ENCODE data around the gene ZNF507. TPM values are rescaled to one million over a fixed set of nuclear protein-coding genes. Genes with fewer than 3 reads are reported as not detected.

The ZNF507 gene
- total RNA-seq (2014; rRNA removed; shearing (Covaris generic); ENCODE audit: low replicate concordance), result 4.2 and 10.1 TPM in 2 replicates

DNA sequence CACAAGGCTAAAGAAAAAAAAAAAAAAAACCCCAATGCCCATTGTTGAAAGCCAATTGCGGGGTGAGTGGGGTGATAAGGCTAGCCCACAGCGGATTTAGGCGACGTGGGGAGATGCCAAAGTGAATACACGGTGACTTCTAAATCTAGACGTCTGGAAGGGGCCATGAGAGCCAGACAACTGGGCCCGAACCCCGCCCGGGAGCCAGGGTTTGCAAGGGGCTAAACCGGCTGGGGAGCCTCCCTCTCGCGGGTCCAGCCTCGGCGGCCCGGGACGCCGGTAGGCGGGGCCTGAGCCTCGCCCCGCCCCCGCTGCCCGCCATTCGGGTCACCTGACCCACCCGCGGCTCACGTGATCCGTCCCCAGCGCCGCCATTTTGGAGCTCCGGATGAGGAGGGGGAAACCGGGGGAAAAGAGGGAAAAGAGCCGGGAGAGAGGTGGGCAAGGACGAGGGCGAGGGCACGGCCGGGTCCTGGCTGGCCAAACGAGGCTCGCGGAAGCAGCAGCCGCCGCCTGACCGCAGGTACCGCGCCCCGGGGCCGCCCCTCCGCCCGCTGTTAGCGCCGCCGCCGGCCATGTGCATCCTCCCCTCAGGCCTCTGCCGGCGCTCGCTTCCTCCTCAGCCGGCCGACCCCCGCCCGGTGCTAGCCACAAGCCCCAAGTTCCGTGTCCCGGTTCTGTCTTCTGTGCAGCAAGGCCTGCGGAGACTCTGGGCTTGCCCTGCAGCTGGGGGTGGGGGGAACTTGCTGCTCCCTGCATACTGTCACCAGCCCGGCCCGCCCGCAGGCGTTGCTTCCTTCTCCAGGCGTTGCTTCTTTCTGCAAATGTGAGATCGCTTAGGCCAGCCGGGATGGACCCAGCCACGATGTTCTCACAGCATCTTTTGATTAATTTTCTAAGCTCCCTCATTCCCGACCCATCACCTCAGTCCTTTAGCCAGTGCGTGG is at the start of gene ZNF507:
Gene ZNF507 (plus strand): TSS at position 350 of the 947 bp plus-strand sequence. CDS start 7,221 bp downstream, outside the sequence.
- Histone ChIP-seq H3K4me3 (peak within 1 kb of the TSS; percentile 84), H3K36me3 (peaks cover 34% of the 10 kb centered on the region), H3K27me3 (no peaks in the 10 kb centered on the region), H3K9me3 (no peaks in the 10 kb centered on the region)
- DNase-seq, result peak; percentile 88

DNA sequence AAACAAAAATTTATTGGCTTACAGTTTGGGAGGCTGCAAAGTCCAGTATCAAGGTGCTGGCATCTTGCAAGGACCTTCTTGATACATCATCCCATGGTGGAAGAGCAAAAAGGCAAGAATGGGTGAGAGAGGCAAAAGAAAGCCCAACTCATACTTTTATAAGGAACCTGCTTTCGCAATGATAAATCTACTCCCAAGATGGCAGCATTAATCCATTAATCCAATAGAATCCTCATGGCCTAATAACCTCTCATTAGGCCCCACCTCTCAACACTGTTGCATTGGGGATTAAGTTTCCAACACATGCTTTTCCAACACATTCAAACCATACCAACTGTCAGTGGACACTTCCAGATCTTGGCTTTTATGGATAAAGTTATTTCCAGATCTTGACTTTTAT is 48.7 kb upstream of the ZNF507 start:
- H3K27me3 ChIP-seq, result no peaks in the 10 kb centered on the region
- peaks cover 10% of the 10 kb centered on the region for H3K9me3 ChIP-seq
- H3K4me3 ChIP-seq, result no peak overlapping the region
- no peaks in the 10 kb centered on the region for H3K36me3 ChIP-seq
- DNase-seq, result no peak

DNA sequence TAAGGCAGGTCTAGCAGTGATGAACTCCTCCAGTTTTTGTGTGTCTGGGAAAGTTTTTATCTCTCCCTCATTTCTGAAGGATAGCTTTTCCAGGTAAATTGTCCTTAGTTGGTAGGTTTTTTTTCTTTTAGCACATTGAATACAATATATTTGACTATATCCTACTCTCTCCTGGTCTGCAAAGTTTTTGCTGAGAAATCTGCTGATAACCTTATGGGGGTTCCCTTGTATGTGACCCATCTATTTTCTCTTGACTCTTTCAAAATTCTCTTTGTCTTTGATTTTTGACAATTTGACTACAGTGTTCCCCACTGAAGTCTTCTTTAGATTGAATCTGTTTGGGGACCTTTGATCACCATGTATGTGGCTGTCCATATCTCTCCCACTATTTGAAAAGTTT is 42.6 kb upstream of the ZNF507 start:
- Histone ChIP-seq H3K36me3 (no peaks in the 10 kb centered on the region), H3K27me3 (no peaks in the 10 kb centered on the region), H3K4me3 (no peak overlapping the region), H3K9me3 (peaks cover 24% of the 10 kb centered on the region)
- DNase-seq, result no peak

DNA sequence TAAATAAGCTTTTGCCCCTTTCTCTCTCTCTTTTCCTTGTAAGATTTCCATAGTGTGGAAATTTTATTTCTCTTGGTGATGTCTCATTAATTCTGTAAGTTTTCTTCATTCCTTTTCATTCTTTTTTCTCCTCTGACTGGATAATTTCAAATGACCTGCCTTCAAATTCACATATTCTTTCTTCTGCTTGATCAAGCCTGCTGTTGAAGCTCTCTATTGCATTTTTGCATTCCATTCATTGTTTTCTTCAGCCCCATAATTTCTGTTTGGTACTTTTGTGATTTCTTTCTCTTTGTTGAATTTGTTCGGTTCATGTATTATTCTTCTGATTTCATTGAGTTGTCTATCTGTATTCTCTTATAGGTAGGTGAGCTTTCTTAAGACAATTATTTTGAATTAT is 42.2 kb upstream of the ZNF507 start:
- DNase-seq, result no peak
- Histone ChIP-seq H3K36me3 (no peaks in the 10 kb centered on the region), H3K9me3 (peaks cover 24% of the 10 kb centered on the region), H3K27me3 (no peaks in the 10 kb centered on the region), H3K4me3 (no peak overlapping the region)

DNA sequence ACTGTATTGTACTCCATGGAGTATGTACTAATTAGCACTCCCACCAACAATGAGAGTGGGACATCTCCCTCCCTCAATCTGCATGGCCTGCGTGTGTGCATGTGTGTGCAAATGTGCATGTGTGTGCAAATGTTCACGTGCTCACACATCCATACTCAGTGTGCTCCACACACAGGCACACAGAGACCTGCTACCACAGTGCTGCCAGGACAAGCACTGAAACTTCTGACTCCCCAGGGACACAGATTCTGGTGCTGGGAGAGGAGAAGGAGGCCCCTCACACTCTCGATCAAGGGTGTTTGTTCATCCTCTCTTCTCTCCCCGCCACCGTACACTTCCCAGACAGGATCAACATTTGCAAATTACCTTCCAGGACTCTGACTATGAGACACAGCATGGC is 37.8 kb upstream of the ZNF507 start:
- no peak overlapping the region for H3K4me3 ChIP-seq
- no peak for DNase-seq

DNA sequence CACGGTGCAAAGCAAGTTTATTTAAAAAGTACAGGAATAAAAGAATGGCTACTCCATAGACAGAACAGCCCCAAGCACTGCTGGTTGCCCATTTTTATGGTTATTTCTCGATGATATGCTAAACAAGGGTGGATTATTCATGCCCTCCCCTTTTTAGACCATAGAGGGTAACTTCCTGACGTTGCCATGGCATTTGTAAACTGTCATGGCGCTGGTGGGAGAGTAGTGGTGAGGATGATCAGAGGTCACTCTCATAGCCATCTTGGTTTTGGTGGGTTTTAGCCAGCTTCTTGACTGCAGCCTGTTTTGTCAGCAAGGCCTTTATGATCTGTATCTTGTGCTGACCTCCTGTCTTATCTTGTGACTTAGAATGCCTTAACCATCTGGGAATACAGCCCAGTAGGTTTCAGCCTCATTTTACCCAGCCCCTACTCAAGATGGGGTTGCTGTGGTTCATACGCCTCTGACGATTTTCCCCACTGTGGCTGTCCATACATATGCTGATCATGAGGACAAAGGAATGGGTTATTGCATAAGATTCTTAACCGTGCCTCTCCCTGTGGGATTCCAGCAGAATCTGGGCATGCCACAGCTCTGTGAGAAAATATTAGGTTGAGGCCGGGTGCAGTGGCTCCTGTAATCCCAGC is 36.9 kb upstream of the ZNF507 start:
- no peaks in the 10 kb centered on the region; the same call in 1 of the 2 replicates for H3K27me3 ChIP-seq
- H3K9me3 ChIP-seq, result no peaks in the 10 kb centered on the region
- DNase-seq, result no peak
- H3K4me3 ChIP-seq, result no peak overlapping the region
- no peaks in the 10 kb centered on the region for H3K36me3 ChIP-seq

More for the DNA sequence above, 37.8 kb upstream of the ZNF507 start:
- H3K27me3 ChIP-seq, result no peaks in the 10 kb centered on the region
- H3K9me3 ChIP-seq, result peaks cover 9% of the 10 kb centered on the region
- no peaks in the 10 kb centered on the region for H3K36me3 ChIP-seq

DNA sequence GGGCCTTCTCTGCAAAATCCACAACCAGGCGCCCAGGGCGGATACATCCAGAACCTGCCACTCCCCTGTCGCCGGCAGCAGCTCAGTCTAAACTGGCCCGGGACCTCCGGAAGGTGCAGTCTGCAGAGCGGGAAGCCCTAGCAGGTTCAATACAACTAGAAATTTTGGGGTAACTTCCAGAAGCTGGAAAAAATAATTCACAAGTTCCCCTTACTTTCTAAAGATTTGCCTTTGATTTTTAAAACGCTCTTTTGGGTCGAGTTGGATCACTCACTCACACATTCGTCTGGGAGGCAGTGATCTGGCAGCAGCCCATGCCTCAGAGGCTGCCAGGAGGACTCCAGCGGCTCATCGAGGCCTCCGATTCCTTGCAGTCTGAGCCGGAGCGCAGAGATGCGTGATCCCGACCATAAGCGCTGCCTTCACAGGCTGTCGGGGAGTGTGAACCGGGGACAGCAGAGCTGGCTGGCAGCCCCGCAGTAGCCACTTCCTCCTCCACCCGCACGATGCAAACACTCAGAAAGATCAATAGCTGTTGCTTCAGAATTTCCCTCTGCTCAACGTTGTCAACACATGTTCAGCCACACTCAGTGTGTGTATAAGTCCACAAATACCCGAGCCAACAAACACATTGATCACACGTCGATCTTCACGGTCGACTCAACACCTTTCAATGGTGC is 35.6 kb upstream of the ZNF507 start:
- DNase-seq, result no peak
- Histone ChIP-seq H3K27me3 (peaks cover 3% of the 10 kb centered on the region; the same call in 1 of the 2 replicates), H3K36me3 (no peaks in the 10 kb centered on the region), H3K4me3 (no peak overlapping the region), H3K9me3 (no peaks in the 10 kb centered on the region)

DNA sequence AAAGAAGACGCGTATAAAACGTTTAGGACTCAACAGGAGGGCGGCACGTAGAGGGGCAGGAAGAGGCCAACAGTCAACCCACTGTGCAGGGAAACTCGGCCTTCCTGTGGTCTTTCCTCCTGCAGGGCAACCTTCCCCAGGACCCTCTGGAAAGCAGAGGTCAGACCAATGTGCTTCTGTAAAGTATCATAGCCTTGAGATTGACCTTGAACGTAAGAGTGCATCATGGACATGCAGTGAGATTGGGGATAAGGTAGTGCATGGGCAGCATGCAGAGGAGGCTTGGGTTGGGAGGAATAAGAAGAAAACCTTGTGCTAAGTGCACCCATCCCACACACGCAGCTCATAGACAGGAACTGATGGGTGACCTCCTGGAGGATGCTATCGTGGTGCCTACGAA is 34.0 kb upstream of the ZNF507 start:
- Histone ChIP-seq H3K4me3 (no peak overlapping the region), H3K36me3 (no peaks in the 10 kb centered on the region), H3K9me3 (no peaks in the 10 kb centered on the region), H3K27me3 (peaks cover 5% of the 10 kb centered on the region; the same call in 1 of the 2 replicates)
- no peak for DNase-seq

DNA sequence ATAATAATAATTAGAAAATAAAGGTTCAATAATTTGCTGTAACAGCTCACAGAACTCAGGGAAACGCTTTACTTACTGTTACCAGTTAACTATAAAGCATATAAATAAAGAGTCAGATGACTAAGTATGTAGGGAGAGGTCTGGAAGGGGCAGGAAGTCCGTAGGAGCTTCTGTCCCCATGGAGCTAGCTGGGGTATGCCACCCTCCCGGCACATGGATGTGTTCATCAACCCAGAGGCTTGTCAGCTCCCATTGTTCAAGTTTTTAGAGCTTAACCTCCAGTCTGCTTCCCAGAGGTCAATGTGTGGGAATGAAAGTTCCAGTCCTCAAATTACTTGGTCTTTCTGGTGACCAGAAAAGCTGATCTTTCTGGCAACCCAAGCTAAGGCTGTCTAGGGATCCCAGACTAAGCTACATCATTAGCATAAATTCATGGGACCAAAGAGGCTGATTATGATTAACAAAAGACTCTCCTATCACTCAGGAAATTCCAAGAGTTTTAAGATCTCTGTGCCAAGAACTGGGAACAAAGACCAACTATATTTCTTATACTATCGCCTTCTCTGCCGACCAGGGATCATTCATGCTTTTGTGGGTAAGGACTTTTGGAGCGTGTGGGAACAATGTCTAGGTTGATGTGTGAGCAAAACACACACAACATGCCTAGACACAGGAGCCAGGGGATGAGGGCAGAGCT is 31.7 kb upstream of the ZNF507 start:
- Histone ChIP-seq H3K4me3 (no peak overlapping the region), H3K36me3 (no peaks in the 10 kb centered on the region), H3K27me3 (peaks cover 5% of the 10 kb centered on the region; the same call in 1 of the 2 replicates), H3K9me3 (no peaks in the 10 kb centered on the region)
- DNase-seq, result no peak

DNA sequence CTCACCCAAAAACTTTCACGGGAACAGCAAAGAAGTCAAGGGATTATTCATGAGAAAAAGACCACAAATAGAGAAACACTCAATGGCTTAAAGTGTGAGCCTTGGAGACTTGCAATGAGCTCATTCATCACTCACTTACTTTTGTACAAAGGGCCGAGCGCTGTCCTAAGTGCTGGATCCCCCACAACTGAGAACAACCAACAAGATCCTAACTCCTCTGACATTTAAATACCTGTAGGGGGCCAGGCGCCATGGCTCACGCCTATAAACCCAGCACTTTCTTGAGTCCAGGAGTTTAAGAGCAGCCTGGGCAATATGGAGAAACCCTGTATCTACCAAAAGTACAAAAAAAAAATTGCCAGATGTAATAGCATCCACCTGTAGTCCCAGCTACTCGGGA is 29.4 kb upstream of the ZNF507 start:
- Histone ChIP-seq H3K9me3 (no peaks in the 10 kb centered on the region), H3K4me3 (no peak overlapping the region), H3K36me3 (no peaks in the 10 kb centered on the region), H3K27me3 (peaks cover 5% of the 10 kb centered on the region; the same call in 1 of the 2 replicates)
- DNase-seq, result no peak

DNA sequence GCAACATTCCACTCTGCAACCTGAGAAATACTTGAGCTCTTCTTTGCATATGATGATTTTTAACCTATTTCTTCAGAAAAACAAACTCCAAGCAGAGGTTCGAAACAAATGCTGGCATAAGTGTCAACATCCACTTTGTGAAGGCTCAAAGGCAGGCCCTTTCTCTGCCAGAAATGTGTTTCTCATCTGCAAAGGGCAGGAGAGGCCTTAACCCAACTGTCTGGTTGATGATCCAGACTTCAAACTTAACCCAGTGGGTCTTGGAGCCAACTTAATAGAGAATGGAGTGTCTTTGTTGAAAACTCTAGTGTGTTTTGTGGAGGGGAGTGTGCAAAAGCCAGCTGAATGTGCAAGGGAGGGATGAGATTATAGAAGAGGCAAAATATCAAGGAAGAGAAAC is 28.3 kb upstream of the ZNF507 start:
- H3K9me3 ChIP-seq, result no peaks in the 10 kb centered on the region
- H3K27me3 ChIP-seq, result peaks cover 5% of the 10 kb centered on the region; the same call in 1 of the 2 replicates
- H3K36me3 ChIP-seq, result no peaks in the 10 kb centered on the region
- DNase-seq, result no peak
- no peak overlapping the region for H3K4me3 ChIP-seq

DNA sequence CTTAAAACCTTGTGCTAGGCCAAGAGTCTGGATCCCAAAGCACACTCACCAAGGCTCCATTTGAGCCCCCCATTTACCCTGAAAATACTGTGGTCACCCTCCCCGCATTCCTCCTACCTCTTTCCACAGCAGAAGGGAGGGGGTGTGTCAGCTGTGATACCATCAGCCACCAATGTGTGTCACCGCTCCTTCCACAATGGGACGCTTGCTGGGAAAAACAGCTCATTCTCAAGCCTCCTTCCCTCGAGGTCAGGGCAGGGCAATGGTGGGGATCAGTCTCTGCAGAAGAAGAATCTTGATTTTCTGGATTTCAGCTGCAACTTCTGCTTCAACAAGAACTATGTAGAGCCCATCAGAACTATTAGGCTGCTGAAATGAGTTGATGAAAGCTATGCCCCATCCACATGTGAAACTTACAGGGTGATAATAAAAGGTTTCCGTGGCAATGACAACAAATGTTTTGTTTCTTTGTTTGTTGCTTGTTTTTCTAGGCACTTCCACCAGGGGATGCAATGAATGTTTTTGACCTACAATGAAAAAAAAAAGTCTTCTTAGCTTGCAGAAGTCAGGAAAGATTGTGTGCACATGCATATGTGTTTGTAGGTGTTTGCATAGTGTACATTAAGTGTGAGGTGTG is 26.4 kb upstream of the ZNF507 start:
- no peaks in the 10 kb centered on the region for H3K9me3 ChIP-seq
- no peaks in the 10 kb centered on the region for H3K36me3 ChIP-seq
- peaks cover 2% of the 10 kb centered on the region; the same call in 1 of the 2 replicates for H3K27me3 ChIP-seq
- DNase-seq, result no peak
- no peak overlapping the region for H3K4me3 ChIP-seq

DNA sequence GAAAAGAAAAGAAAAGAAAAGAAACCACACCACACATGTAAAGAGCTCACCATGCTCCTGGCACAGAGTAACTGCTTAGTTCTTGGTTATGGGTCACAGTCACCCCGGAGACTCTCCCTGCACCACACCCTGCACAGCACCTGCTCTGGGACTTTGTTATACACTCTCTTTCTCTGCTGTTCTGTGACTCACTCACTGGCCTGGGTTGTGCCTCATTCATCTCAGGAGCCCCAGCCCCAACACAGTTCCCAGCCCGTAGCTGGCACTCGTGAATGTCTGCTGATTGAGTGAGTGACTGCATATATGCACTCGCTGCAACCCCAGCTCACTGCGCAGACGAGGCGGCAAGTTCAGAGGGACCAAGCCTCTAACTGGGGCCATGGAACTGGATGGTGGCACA is 22.9 kb upstream of the ZNF507 start:
- Histone ChIP-seq H3K36me3 (no peaks in the 10 kb centered on the region), H3K4me3 (no peak overlapping the region), H3K27me3 (peaks cover 3% of the 10 kb centered on the region; the same call in 1 of the 2 replicates), H3K9me3 (no peaks in the 10 kb centered on the region)
- DNase-seq, result peak; percentile 15

DNA sequence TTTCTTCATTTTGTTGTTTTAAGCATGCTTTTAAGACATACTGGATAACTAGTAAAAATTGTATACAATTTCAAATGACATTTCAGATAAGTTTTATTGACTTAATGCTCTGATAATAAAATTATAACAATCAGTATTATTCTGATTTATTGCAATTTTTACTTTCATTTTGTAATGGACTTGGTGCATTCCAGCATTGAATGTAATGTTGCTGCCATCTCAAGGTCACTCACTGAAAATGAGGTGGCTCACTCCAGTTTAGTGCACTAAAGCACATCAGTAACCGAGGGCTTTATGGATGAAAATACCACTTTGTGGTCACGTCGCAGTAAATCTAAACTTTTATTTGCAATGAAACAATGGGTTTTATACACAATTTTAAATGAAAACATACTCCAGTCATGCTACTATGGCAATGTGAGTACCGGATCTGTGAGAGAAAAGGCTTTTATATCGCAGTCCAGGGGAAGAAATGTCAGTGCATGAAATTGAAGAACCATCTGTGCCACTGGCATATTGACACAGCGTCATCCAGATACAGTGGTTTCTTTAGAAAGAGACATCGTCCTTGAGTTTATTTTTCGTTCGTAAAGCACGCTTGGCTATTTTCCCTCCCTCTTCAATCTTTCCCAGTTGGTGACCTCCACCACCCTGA is 20.7 kb upstream of the ZNF507 start:
- no peaks in the 10 kb centered on the region for H3K36me3 ChIP-seq

DNA sequence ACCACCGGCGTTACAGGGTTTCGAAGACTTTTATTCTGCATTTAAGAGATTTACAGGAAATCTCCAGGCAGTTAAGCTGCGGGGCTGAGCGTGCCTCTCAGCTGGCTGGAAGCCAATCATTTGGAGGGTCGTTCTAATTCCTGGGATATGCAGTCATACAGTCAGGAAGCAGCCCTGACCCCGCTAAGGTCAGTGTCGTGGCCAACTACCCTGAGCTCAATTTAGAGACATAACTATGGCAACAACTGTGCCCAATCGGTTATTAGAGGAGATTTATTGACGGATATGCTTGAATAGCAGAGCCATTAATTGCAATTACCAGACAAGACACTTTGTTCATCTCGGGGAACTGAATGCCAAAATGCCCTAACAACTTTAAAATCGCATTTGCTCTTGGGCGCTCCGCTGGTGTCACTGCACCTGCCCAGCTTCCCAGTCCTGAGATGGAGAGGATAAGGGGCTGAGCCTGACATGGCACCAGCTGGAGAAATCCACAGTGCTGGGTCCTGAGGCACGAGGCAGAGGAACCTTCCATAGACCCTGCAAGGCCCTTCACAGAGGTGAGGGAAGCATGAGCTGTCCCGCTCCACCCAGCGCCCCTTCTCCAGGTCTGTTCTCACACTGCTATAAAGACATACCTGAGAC is 15.1 kb upstream of the ZNF507 start:
- Histone ChIP-seq H3K9me3 (no peaks in the 10 kb centered on the region), H3K4me3 (no peak overlapping the region)
- no peak for DNase-seq

More for the DNA sequence above, 20.7 kb upstream of the ZNF507 start:
- Histone ChIP-seq H3K27me3 (peaks cover 3% of the 10 kb centered on the region; the same call in 1 of the 2 replicates), H3K9me3 (no peaks in the 10 kb centered on the region), H3K4me3 (peak overlapping the region; percentile 10)
- DNase-seq, result no peak

More for the DNA sequence above, 15.1 kb upstream of the ZNF507 start:
- no peaks in the 10 kb centered on the region for H3K36me3 ChIP-seq
- peaks cover 9% of the 10 kb centered on the region for H3K27me3 ChIP-seq

All from MG63 (cell line).